ENCODE data around the gene CMTM3. TPM values are rescaled to one million over a fixed set of nuclear protein-coding genes. Genes with fewer than 3 reads are reported as not detected.
A peak's percentile ranks its signal among the peaks of the same experiment; 100 is the strongest.

The CMTM3 gene
- total and polyA plus RNA-seq, 9 of the 15 experiments (the other 6 are each of a cell fraction or from before 2014, with no cell fraction given): 4.6 to 33.4 (median 17.5) TPM

DNA sequence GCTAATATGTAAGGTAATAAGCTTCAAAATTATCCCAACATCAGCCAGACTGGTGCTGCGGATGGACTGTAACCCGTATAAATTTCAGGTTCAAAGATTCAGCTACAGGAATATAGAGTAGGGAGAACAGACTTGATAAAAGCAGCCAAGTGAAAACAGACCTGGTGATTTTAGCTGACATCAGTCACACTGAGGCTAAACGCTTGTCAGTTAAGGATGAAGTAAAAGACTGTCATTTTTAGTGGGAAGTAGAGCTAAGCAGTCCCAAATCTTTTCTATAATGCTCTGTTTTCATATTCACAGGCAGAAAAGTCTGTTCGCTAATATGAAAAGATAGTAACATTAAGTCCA is 56.7 kb downstream of the CMTM3 start (continued):
- TF ChIP-seq NFIX (CRISPR knock-in tag; IDR thresholded peaks at IDR 0.05; ENCODE audit: low read depth) (no peak), SMAD2 (IDR thresholded peaks at IDR 0.05; ENCODE audit: low read depth, low read length) (no peak), ZKSCAN3 (CRISPR knock-in tag; IDR thresholded peaks at IDR 0.05) (no peak), LEF1 (IDR thresholded peaks at IDR 0.05) (0 out of 2 replicates have a peak, but pooled peaks have one; percentile 3), HDAC2 (IDR thresholded peaks at IDR 0.05) (0 out of 2 replicates have a peak, but pooled peaks have one; percentile 4), GATA2 (CRISPR knock-in tag; IDR thresholded peaks at IDR 0.05) (no peak), ZNF311 (CRISPR knock-in tag; IDR thresholded peaks at IDR 0.05) (no peak), POLR2AphosphoS2 (IDR thresholded peaks at IDR 0.05; ENCODE audit: low read length) (no peak), RFX5 (IDR thresholded peaks at IDR 0.05; ENCODE audit: low read depth, low read length) (no peak), KDM5B (IDR thresholded peaks at IDR 0.05; ENCODE audit: insufficient replicate concordance, low read depth, low read length) (no peak), STAT5B (CRISPR knock-in tag; IDR thresholded peaks at IDR 0.05) (no peak), CXXC5 (CRISPR knock-in tag; IDR thresholded peaks at IDR 0.05) (no peak), ZC3H11A (IDR thresholded peaks at IDR 0.05; ENCODE audit: low read depth, low read length) (no peak), ZNF232 (CRISPR knock-in tag; IDR thresholded peaks at IDR 0.05) (no peak), POLR2B (IDR thresholded peaks at IDR 0.05; ENCODE audit: low read depth, partially characterized antibody) (no peak), NCOA4 (IDR thresholded peaks at IDR 0.05; ENCODE audit: partially characterized antibody) (no peak), ZNF408 (CRISPR knock-in tag; IDR thresholded peaks at IDR 0.05; ENCODE audit: low read depth) (no peak), GTF2E2 (tag; IDR thresholded peaks at IDR 0.05) (0 out of 2 replicates have a peak, but pooled peaks have one; percentile 29), NR3C1 (CRISPR knock-in tag; IDR thresholded peaks at IDR 0.05) (no peak), THRAP3 (IDR thresholded peaks at IDR 0.05; ENCODE audit: borderline replicate concordance) (no peak)
- TF ChIP-seq, protein P1, sequence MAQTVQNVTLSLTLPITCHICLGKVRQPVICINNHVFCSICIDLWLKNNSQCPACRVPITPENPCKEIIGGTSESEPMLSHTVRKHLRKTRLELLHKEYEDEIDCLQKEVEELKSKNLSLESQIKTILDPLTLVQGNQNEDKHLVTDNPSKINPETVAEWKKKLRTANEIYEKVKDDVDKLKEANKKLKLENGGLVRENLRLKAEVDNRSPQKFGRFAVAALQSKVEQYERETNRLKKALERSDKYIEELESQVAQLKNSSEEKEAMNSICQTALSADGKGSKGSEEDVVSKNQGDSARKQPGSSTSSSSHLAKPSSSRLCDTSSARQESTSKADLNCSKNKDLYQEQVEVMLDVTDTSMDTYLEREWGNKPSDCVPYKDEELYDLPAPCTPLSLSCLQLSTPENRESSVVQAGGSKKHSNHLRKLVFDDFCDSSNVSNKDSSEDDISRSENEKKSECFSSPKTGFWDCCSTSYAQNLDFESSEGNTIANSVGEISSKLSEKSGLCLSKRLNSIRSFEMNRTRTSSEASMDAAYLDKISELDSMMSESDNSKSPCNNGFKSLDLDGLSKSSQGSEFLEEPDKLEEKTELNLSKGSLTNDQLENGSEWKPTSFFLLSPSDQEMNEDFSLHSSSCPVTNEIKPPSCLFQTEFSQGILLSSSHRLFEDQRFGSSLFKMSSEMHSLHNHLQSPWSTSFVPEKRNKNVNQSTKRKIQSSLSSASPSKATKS (CRISPR knock-in tag; IDR thresholded peaks at IDR 0.05): no peak
- TF ChIP-seq, protein P2, sequence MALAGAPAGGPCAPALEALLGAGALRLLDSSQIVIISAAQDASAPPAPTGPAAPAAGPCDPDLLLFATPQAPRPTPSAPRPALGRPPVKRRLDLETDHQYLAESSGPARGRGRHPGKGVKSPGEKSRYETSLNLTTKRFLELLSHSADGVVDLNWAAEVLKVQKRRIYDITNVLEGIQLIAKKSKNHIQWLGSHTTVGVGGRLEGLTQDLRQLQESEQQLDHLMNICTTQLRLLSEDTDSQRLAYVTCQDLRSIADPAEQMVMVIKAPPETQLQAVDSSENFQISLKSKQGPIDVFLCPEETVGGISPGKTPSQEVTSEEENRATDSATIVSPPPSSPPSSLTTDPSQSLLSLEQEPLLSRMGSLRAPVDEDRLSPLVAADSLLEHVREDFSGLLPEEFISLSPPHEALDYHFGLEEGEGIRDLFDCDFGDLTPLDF (CRISPR knock-in tag; IDR thresholded peaks at IDR 0.05): no peak
- TF ChIP-seq, protein P3, sequence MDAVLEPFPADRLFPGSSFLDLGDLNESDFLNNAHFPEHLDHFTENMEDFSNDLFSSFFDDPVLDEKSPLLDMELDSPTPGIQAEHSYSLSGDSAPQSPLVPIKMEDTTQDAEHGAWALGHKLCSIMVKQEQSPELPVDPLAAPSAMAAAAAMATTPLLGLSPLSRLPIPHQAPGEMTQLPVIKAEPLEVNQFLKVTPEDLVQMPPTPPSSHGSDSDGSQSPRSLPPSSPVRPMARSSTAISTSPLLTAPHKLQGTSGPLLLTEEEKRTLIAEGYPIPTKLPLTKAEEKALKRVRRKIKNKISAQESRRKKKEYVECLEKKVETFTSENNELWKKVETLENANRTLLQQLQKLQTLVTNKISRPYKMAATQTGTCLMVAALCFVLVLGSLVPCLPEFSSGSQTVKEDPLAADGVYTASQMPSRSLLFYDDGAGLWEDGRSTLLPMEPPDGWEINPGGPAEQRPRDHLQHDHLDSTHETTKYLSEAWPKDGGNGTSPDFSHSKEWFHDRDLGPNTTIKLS (IDR thresholded peaks at IDR 0.05; ENCODE audit: borderline replicate concordance, low read depth): 0 out of 2 replicates have a peak, but pooled peaks have one; percentile 23
- TF ChIP-seq, protein P4, sequence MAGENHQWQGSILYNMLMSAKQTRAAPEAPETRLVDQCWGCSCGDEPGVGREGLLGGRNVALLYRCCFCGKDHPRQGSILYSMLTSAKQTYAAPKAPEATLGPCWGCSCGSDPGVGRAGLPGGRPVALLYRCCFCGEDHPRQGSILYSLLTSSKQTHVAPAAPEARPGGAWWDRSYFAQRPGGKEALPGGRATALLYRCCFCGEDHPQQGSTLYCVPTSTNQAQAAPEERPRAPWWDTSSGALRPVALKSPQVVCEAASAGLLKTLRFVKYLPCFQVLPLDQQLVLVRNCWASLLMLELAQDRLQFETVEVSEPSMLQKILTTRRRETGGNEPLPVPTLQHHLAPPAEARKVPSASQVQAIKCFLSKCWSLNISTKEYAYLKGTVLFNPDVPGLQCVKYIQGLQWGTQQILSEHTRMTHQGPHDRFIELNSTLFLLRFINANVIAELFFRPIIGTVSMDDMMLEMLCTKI (IDR thresholded peaks at IDR 0.05; ENCODE audit: partially characterized antibody): no peak
